HT-29 (cell line): ENCODE data around the gene CD27. TPM values are rescaled to one million over a fixed set of nuclear protein-coding genes. Genes with fewer than 3 reads are reported as not detected.
"Not testable (repeated sequence)": the region's sequence is repeated elsewhere in the genome, so short reads cannot be mapped to it uniquely, and the experiment has no call there.

ENCODE experiments used
- DNase-seq: peaks from one replicate; pipeline ENCODE4 v3.0.0-alpha.2; 2015; ENCODE audit warnings: low spot score
- total RNA-seq: library from RNA; depleted of rRNA; stranded (reverse); fragments of >200 nt; shearing (Covaris generic); gene quantifications from 2 replicates; pipeline ENCODE4 v1.2.3, GENCODE V29; 2014

Gene CD27
- total RNA-seq, 1 experiment from 2014 or later: 0.23 TPM

DNA sequence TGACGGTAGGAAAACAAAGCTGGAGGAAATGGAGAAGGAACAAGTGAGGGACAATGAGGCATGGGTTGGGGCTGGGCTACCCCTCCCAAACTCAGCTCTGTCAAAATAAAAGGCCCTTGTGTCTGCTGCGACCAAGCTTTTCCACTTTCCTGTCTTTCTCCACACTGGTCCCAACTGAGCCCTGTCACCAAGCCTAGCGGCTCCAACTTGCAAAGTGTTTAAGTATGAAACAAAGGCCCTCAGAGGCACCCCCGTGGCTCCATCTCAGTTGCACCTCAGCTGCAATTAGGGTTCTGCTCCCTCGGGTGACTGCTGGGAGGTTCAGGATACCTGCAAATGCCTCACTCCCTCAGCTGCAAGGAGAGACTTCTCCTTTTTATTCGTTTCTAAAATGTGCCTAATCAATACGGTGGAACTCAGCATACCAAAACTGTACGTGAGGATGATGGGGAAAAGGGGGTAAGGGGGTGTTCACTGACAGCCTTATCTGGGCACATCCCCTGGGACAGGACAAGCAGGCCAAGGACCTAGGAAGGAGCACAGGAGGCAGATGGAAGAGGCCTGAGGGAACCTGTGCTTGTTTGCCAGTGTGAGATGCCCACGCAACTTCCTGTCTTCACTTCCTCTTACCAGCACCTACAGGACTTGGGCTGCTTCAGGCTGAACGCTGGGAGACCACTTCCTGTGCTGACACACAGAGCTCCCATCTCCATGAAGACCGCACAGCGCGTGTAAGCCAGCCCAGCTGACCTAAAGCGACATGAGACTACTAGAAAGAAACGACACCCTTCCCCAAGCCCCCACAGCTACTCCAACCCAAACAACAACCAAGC, 16.9 kb downstream of the CD27 start:
- DNase-seq: no peak

DNA sequence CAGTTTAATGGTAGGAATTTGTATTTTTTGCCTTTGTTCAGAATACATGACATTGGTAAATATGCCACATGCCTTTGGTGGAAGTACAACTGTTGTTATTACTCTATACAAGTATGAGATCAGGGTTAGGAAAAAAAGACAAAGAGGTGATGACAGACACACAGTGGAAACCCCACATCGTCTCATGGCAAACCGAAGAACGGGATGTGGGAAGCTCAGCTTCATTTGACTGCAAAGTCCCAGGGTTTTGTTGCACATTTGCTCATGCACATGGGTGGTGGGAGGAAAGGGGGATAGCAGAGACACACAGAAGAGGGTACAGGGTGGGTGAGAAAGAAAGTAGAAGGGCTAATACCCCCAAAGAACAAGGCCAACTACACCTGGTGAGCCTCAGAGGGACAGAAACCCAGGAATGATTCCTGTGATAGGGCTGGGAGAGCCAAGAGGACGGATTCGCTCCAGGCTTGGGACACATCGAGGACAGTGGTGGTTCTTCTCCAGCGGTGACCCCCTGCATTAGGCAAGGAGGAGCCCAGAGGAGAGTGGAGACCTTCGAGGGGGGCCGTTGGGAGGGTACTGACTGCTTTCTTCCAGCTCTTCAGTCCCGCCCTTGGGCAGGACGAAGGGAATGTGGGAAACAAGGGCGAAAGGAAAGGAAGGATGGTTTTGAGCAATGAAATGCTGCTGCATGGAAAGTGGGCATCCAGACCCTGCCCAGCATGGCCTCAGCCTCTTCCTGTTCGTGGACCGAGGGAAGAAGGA, 17.7 kb downstream of the CD27 start:
- no peak for DNase-seq

DNA sequence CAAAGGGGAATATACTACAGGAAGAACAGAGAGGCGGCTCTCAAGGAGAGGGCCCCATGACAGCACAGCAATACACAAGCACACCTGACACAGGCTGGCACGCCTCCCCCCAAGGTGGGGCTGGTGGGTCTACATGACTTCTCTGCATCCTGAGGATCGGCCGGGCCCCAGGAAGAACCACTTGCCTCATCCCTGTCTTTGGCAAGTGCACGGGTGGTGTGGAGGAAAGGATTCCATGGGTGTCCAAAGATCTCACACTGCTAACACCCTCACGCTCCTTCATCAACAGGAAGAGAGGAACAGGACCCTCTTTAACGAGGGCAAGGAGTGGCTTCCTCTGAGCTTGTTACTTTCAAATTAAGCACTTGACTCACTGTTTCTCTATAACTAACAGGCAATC, 18.5 kb downstream of the CD27 start:
- no peak for DNase-seq

DNA sequence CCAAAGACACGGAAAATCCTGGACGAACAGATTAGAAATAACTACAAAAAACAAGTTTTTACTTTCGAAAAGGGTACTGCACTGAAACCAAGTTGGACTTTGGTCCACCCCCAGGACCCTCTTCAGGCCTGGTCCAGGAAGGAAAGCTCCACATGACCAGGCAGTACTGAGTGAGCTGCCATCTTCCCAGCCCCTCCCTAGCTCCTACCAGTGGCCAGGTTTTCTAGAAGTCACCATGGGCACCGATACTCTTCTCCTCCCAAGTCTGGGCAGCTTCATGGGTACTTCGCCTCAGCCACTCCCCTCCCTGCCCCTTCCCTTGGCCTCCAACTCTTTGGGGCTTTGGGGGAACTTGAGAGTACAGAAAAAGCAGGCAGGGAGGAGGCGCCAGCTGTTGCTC, 19.1 kb downstream of the CD27 start:
- no peak for DNase-seq

DNA sequence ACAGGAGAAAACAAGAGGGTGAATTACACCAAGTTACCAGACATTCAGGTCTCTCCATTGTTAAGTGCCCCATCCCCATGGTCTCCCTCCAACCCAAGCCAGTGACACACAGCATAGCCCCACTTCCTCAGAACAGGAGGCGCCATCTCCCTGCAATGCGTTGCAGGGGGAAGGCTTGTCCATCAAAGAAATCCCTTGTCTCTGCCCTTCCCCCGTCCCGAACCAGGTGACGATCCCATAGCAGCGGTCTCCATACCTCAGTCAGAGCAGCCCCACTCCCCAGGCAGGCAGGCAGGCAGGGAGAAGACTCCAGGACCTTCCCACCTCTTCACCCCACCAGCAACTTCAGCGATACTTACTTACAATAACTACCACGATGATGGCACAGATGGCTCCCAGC, 19.8 kb downstream of the CD27 start:
- DNase-seq: no peak

DNA sequence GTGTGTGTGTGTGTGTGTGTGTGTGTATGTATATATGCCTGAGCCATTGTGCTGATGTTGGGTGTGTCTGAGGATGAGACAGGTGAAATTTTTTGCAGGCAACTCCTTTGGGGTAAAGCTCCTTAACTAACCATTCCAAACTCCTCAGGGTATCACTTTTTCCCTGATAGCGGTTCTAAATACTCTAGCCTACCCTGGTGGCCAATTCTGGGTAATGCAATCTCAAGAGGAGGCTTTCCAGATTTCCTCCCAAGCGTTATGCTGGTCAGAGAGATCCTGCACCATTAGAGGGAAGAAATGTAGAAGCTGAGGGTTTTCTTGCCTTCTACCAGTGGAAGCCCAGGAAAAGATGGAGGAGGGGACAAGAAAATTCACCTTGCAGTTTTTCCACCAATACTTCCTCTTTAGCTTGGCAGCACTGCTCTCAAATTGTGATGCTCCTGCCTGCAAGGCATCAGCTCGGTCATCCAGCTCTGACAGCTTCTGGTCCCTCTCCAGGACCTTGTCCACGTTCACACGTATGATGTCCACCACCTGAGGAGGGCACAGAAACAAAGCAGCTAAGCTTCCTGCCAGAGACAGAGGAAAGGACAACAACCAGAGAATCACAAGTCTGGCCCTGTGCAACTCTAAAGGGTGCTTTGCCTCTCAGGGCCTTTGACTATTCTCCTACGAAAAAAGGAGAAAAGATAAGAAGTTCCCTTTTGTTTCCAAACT, 20.9 kb downstream of the CD27 start:
- peak; percentile 84 for DNase-seq

DNA sequence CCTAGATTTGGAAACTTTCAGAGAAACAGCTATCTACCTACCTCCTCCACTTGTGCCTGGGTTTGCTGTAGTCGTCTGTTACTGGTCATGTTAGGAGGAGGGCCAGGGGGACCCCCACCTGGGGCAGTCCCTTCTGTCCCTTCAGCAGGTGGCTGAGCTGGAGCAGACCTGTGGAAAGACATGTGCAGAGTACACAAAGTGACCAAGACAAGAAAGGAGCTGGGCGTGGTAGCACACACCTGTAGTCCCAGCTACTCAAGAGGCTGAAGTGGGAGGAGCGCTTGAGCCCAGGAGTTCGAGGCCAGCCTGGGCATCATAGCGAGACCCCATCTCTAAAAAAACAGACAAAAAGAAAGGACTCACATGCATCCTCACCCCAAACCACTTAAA, 21.4 kb downstream of the CD27 start:
- no peak for DNase-seq

DNA sequence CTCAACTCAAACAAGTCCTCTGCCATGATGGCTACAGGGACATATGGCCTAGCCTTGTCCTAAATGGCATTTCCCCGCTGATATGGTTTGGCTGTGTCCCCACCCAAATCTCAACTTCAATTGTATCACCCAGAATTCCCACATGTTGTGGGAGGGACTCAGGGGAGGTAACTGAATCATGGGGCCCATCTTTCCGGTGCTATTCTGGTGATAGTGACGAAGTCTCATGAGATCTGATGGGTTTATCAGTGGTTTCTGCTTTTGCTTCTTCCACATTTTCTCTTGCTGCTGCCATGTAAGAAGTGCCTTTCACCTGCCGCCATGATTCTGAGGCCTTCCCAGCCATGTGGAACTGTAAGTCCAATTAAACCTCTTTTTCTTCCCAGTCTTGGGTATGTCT, 22.0 kb downstream of the CD27 start:
- DNase-seq: not testable (repeated sequence)

DNA sequence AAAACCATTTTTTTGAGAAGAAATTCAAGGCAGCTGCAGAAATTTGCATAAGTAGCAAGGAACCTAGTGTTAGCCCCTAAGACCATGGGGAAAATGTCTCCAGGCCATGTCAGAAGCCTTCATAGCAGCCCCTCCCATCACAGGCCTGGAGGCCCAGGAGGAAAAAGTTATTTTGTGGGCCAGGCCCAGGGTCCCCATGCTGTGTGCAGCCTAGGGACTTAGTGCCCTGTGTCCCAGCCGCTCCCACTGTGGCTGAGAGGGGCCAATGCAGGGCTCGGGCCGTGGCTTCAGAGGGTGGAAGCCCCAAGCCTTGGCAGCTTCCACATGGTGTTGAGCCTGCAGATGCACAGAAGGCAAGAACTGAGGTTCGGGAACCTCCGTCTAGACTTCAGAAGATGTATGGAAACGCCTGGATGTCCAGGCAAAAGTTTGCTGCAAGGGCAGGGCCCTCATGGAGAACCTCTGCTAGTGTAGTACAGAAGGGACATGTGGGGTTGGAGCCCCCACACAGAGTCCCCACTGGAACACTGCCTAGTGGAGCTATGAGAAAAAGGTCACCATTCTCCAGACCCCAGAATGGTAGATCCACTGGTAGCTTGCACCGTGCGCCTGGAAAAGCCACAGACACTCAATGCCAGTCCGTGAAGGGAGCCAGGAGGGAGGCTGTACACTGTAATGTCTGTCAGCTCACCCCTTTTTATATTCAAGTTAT, 23.0 kb downstream of the CD27 start:
- DNase-seq: not testable (repeated sequence)

DNA sequence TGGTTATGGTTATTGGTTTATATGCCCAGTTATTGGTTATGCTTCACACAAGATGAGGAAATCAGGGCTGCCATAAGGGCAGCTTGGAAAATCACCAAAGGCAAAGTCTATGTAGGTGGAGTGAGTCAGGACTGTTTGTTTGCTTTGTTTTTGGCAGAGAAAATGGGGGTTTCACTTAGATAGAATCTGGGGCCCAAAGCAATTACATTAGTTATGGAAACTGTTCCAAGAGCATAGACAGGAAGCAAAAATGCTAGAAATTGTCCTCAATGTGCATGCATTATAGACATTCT, 23.5 kb downstream of the CD27 start:
- DNase-seq: no peak

DNA sequence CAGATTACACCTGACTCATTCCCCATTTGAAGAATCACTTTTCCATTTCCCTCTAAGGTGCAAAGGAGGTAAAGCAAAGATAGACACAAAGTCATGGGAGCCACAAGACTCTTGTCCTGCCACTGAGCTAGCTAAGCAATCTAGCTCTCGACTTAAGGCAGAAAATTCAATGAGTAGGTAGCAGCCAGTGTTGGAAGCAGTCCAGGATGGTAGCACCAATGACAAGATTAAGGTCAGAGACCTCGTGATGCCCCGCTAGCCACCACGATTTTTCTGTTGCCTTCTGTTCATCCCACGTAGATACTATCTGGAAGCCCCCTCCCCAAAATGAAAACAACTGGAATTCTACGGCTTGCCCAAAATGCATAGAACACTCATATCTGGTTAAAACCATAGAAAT, 24.3 kb downstream of the CD27 start:
- no peak for DNase-seq

DNA sequence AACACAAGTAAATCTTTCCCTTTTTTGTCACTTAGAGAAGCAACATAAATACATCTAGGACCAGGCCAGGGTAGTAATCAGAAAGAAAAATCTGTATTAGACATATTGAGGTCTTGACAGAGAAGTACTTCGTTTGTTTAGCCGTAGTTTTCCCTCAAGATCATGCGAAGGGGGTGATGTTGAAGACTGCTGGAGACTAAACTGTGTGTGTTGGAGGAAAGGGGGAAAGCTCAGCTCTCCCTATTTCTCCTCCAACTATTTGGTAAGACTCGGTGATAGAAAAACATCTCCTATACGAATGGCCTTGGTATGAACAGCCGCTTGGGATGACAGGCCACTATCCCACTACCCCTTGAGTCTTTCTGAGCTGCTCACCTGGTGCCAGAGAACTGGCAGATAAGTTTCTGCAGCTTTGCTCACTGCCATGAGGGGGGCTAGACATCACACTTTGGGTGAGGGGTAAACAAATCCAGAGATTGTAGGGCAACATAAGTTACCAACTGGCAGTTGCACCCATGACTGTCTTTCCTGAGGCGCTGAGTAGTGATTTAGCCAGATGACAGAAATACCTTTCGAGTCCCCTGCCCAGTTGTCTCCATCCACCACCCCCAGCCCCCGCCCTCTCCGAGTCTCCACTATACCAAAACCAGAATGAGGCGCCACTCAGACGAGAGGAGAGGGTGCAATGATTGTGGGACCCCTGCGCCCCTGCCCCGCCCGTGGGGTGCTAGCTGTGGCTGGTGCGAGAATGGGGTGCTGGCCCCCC, 25.0 kb downstream of the CD27 start:
- peak; percentile 5 for DNase-seq

DNA sequence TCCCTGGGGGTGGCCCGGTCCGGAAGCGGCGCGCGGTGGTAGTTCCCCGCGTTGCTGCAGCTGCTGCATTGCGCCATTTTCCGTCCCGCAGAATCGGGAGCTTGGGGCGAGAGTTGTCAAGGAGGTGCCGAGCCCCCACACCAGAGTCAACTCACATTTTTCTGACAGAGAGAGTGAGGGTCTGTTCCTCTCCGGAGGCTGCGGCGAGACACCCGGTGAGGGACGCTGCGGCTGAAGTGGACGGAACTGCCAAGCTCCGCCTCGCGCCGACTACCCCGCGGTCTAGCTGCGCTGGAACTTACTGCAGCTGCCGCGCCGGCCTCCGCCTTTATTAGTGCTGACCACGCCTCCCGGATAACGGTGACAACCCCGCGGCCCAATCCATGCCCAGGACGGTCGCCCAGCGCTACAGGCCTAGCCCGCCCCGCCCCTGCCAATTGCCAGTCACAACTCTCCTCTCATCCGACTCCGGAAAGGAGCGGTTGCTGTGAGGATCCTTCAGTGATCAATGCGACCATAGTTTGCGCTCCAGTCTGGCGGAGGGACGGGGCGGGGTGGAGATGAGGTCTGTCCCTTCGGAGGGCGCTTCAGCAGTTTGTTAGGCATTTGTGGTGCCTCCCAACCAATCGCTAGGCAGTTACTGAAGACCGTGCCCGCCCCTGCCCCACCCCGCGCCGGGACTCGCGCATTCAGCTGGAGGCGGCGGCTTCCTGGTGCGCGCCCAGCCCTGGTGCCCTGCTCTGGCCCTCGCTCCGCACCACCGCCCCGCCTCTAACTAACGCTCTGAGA, 25.8 kb downstream of the CD27 start, which contains the start of gene VAMP1:
VAMP1 (minus strand) TSS at position 303 of the 789 bp plus-strand sequence; CDS start at position 157, 146 bp downstream.
- DNase-seq: peak; percentile 97

DNA sequence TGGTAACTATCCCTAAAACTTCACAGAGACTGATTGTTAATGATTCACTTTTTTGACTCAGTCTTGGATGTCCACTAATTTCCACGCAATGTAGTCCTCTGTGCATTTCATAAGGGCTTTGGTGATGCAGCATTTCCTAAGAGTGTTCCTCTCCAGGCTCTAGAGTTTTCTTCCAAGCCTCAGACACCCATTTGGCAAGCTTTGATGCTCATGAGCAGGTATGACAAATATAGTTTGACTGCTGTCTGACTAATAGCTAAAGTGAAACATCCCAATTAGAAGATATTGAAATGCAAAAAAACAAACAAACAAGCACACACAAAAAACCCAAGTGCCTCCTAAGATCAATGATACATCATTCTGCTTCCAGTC, 27.2 kb downstream of the CD27 start:
- DNase-seq: no peak

DNA sequence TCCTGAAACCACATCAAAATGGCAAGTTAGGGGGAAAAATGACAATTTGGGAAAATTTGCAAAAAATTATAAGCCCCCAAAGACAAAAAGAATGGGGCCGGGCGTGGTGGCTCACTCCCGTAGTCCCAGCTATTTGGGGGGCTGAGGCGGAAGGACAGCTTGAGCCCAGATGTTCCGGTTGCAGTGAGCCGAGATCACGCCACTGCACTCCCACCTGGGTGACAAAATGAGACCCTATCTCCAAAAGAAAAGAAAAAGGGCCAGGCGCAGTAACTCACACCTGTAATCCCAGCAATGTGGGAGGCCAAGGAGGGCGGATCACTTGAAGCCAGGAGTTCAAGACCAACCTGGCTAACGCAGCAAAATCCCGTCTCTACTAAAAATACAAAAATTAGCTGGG, 27.7 kb downstream of the CD27 start:
- no peak for DNase-seq

DNA sequence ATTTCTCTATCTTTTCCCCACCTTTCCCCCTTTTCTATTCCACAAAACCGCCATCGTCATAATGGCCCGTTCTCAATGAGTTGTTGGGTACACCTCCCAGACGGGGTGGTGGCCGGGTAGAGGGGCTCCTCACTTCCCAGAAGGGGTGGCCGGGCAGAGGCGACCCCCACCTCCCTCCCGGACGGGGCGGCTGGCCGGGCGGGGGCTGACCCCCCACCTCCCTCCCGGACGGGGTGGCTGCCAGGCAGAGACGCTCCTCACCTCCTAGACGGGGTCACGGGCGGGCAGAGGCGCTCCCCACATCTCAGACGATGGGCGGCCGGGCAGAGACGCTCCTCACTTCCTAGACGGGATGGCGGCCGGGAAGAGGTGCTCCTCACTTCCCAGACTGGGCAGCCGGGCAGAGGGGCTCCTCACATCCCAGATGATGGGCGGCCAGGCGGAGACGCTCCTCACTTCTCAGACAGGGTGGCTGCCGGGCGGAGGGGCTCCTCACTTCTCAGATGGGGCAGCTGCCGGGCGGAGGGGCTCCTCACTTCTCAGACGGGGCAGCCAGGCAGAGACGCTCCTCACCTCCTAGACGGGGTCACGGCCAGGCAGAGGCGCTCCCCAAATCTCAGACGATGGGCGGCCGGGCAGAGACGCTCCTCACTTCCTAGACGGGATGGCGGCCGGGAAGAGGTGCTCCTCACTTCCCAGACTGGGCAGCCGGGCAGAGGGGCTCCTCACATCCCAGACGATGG, 30.6 kb downstream of the CD27 start:
- DNase-seq: not testable (repeated sequence)

DNA sequence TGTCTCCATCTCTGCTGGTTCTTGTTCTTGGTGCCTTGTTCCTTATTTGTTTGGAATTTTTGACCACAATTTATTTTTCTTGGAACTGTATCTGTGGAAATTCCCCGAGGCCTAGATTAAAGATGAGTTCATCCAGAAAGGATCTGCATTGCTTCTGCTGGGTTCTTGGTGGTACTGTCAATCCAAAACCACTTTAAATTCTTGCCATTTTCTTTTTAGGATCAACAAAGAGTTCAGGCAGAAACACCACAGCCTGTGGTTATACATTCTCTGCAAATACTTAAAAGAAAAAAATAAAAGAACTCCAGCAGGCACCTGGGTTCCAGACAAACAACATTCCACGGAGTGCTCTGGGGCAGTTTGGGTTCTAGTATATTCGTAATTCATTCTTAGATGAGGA, 31.7 kb downstream of the CD27 start:
- no peak for DNase-seq

DNA sequence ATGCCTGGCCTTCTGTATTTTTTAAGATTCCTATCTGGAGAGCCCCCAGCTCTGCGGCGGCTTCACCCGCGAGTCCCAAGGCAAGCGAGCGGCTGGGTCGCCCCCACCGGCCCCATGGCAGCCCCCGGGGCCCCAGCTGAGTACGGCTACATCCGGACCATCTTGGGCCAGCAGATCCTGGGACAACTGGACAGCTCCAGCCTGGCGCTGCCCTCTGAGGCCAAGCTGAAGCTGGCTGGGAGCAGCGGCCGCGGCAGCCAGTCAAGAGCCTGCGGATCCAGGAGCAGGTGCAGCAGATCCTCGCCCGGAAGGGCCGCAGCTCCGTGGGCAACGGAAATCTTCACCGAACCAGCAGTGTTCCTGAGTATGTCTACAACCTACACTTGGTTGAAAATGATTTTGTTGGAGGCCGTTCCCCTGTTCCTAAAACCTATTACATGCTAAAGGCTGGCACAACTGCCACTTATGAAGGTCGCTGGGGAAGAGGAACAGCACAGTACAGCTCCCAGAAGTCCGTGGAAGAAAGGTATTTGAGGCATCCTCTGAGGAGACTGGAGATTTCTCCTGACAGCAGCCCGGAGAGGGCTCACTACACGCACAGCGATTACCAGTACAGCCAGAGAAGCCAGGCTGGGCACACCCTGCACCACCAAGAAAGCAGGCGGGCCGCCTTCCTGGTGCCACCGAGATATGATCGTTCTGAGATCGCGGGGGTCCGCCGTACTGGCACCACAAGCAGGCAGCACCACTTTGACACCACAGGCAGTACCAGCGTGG, 33.0 kb downstream of the CD27 start:
- DNase-seq: not testable (repeated sequence)

DNA sequence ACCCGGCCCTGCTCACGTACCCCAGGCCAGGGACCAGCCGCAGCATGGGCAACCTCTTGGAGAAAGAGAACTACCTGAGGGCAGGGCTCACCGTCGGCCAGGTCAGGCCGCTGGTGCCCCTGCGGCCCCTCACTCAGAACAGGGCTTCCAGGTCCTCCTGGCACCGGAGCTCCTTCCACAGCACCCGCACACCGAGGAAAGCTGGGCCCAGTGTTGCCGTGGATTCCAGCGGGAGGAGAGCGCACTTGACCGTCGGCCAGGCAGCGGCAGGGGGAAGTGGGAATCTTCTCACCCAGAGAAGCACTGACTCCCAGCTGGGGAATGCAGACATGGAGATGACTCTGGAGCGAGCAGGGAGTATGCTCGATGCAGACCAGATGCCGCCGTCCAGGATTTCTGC, 33.7 kb downstream of the CD27 start:
- no peak for DNase-seq
